UCSD-AML1 (cell line): ENCODE results near the gene NIM1K.
"Not testable (repeated sequence)": the region's sequence is repeated elsewhere in the genome, so short reads cannot be mapped to it uniquely, and the experiment has no call there.

ENCODE experiments used
- DNase-seq: peaks from one replicate; lab custom pipeline; 2025; ENCODE audit not compliant: unreplicated experiment; lab: John Stamatoyannopoulos, UW

Gene NIM1K

DNA sequence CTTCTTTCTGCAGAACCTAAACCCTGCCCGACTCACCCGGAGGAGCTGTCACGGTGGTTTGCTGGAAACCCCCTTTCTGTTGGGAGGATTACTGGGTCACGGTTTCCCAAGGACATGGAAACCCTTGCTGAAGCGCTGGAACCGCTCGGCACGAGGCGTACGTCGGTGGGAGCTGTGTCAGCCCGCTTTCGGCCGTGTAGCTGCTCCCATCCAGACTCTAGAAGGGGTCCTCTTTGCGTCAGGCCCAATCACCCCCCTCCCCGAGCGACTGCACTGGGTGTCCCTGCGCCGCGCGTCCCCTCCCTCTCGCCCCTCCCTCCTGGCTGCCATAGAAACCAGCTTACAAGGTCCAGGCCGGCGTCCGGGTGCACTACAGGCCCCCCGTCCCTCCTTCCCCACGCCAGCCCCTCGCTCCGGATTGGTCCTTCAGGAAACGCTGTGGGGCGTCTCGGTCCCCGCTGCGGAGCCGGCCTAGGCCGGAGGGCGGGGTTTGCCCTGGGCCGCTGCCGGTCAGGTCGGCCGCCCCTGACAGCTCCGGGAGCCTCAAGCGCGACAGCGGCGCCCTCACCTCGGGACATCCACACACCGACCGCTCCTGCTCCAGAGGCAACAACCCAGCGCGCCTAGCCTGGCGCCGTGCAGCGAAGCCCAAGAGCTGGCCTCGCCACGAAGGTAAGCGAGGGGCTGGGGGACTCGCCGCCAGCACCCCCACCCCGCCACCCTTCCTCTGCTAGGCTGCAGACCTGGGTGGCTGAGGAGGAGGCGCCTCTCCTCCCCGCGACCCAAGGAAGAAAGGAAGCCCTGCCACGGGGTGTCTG, at the start of gene NIM1K:
TSS of gene NIM1K (plus strand) at position 486 of the 818 bp plus-strand sequence. CDS start 53,551 bp downstream, outside the sequence.
- DNase-seq, result no peak

DNA sequence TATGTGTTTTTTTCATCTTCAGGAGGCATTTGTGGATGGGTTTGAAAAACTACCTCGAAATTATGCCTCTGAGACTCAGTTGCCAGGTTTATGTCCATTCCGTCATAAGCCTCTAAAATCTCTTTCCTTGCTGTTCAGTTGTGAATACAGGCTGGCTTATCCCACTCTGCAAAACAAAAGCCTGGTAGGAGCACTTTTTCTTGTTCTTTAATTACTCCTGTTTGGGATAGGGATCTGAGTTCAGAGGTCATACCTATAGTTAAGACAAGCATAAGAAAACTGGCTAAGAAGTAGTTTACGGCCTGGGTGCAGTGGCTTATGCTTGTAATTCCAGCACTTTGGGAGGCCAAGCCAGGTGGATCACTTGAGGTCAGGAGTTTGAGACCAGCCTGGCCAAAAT, 47.0 kb upstream of the NIM1K start:
- DNase-seq, result no peak

DNA sequence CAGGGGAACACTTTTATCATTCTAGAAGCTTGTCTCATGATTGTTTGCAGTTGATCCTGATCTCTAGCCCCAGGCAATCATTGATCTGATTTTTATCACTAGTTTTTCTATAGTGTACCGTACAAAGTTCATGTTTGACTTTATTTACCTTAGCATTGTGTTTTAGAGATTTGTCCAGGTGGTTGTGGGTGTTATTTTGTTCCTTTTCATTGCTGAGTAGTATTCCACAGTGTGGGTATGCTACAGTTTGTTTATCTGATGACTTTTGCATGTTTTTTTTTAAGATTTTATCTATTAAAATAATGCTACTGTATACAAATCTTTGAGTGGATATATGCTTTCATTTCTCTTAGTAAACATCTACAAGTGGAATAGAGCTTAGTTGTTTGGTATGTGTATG, 45.1 kb upstream of the NIM1K start:
- no peak for DNase-seq

DNA sequence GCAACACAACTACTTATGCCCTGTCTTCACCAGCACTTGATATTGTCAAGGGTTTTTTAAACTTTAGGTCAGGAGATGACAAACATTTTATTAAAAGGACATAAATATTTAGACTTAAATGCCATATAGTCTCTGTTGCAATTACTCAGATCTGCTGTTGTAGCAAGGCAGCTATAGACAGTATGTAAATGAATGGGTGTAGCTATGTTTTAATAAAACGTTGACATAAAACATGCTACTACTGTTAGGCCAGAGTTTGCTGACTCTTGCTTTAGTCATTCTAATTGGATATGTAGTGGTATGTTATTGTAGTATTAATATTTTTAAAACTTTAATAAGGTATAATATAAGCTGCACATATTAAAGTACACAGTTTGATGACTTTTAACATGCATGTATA, 43.6 kb upstream of the NIM1K start:
- DNase-seq, result no peak

DNA sequence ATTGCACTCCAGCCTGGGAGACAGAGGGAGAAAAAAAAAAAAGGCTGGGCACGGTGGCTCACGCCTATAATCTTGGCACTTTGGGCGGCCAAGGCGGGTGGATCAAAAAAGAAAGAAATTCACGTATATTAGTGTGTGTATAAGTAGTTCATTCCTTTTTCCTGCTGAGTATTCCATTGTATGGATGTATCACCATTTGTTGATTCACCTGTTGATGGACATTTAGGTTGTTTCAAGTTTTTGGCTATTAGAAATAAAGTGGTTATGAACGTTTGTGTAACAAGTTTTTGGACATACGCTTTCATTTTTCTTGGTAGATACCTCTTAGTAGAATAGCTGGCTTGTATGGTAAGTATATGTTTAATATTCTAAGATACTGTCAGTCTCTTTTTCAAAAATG, 42.8 kb upstream of the NIM1K start:
- DNase-seq, result no peak

DNA sequence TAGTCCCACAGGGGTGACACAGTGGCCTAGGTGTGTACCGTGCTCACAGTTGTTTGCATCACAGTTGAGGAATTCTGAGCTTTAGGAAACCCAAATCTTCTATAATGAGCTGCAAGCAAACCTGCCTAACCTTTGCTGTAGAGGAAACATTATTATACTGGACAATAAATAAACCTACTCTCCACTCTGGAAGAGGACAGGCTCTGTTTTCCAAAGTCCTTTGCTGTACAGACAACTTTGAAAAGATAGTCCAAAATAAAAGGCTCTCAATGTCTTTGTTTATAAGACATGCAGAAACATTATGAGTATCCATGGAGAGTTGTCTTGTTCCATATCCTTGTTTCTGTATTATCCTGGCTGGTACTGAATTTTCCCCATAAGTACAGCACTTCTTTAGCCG, 42.0 kb upstream of the NIM1K start:
- DNase-seq, result no peak

DNA sequence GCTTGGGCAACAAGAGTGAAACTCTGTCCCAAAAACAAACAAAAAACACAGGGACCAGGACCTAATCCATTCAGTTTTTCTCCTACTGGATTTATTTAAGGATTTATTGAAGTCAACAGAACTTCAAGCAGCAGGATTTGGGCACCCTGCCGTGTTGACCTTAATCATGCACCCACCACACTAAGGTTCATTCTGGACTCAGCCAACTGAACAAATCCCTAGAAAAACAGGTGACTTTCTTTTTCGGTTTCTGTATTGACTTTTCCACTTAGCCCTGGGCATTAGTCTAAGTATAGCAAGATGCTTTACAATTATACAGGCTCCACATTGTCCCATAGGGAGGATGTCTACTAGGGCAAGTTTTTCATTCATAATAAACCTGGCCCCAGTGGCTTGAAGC, 41.3 kb upstream of the NIM1K start:
- no peak for DNase-seq

DNA sequence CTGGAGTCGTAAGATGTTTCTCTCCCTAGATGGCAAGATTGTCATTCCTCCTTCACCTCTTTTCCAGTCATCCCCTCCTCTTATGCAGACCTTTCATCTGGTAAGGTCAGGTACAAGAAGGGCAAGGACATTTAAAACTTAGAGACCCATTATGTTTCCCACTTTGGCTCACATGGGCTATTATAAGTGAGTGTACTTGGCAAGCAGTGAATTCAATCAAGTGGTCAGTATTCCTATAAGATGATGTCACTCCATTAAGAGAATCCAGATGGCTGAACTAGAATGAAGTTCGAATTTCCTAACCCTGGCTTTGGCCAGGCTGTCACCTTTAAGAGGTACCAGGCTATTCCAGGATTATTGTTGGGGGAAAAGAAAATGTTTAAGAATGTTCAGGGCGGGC, 39.1 kb upstream of the NIM1K start:
- DNase-seq, result no peak

DNA sequence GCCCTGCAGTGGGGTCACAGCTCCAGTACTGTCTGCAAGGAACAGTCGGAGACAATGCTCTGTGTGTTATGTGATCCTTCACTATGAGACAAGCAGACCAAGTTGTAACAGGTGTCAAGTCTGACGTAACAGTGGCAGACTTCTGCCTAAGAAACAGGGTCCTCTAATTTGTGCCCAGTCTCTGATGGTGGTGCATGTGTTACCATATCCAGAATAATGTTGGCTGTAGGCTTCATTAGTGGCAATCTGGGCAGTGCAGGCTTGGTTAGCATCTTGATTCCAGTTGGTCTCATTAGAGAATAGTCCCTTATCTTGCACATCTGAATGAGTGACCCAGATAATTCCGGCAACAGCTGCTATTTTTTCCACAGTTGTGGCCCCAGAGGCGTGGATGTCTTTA, 37.6 kb upstream of the NIM1K start:
- DNase-seq, result no peak

DNA sequence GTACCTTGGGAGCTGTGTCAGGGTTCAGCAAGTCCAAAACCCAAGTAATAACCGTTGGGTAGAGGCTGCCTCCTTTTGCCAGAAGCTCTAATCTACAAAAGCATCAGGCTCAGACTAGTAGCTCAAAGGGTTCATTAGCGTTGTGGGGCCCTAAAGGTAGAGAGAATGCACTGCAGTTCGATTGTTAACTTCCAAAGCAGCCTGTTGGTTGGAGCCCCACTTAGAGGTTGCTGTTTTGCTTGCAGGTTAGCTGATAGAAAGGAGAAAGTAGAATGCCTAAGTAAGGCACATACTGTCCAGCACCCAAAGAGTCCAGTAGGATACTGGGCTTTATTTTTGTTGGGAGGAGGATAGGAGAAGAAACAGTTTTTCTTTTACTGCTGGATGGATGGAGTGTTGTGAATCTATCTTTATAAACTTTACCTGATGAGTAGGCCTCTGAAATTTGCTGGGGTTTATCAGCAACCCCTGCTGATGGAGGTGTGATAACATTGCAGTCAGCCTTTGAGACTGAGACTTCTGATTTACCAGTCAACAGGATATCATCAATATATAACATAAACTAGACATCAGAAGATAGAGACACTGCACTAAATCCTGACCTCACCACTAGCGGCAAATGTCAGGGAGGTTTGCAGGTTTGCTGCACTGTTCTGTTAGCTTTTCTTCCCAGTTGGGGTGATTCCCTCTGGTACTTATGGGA, 36.5 kb upstream of the NIM1K start:
- no peak for DNase-seq

DNA sequence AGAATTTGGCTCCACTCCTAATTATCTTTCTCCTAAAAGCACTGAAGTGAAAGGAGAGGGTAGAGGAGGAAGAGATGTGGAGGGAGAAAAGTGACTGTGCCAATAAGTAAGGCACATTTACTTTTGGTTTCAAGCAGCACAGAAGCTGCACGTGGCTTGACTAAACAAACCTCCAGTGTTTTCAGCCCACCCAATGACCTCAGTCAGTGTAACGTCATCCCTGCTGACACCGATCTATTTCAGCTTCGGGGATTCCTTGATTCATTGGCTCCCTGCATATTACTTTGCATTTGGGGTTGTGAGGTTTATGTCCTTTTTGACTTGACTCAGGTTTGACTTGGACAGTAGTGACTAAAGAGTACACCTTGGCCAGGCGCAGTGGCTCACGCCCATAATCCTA, 35.6 kb upstream of the NIM1K start:
- DNase-seq, result no peak

DNA sequence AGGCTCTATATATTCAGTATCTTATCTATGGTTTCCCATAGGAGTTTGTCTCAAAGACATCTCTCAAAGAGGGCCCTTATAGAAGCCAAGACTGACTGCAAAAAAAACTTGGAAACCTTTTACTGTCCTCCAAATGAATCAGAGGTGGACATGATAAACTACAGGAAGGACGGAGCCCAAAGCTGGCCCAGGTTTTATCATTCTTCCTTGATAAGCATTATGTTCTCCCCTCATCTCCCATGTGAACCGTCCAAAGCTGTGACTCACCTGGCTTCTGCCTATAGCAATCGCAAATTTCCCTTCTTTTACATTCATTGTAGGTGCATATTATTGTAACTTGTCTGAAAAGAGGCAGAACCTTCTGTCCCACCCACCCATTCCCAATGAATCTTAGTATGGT, 35.0 kb upstream of the NIM1K start:
- DNase-seq, result no peak

DNA sequence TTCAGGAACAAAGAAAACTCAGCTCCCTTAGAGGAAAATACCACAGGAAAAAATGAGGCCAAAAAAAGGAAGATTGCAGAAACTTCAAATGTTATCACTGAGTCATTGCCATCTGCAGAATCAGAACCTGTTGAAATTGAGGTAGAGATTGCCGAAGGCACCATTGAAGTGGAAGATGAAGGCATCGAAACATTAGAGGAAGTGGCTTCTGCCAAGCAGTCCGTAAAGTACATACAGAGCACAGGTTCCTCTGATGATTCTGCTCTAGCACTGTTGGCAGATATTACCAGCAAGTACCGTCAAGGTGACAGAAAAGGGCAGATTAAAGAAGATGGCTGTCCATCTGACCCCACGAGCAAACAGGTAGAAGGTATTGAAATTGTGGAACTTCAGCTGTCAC, 30.8 kb upstream of the NIM1K start:
- DNase-seq, result no peak

DNA sequence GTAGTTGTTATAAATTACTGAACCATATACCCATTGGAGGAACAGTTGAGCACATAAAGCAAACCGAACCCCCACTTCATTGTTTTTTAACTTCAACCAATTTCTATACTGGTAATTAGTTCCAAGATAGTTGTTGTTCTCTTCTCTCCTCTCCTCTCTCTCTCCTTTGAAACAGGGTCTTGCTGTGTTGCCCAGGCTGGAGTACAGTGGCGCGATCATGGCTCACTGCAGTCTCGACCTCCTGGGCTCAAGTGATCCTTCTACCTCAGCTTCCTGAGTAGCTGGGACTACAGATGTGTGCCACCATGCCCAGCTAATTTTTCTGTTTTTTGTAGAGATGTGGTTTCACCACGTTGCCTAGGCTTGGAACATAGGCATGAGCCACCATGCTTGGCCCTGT, 27.2 kb upstream of the NIM1K start:
- not testable (repeated sequence) for DNase-seq

DNA sequence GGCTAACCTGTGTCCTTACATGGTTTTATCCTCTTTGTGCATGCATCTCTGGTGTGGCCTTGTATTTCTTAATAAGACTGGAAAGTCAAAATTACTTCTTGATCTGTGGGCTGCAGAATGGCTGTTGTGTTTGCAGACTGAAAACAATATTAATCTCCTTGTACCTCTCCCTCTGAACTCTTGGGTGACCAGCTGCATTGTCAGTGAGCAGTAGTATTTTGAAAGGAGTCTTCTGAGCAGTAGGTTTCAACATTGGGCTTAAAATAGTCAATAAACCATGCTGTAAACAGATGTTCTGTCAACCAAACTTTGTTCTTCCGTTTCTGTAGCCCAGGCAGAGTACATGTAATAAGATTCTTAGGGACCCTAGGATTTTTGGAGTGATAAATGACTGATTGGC, 26.7 kb upstream of the NIM1K start:
- no peak for DNase-seq

DNA sequence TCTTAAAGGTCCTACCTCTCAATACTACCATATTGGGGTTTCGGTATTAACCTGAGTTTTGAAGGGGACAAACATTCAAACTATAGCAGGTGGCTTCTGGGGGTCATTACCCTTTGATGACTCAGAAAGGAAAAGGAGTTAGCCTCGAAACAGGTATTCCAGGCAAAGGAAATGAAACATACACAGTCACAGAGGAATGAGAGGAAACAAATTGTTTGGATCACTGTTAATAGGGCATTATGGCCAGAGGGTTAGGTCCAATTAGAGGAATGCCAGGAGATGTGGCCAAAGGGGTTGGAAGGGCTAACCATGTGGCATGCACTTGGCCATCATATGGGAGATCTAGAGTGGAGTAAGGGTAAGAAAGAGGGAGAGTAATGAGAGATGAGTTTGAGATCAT, 23.9 kb upstream of the NIM1K start:
- DNase-seq, result no peak

DNA sequence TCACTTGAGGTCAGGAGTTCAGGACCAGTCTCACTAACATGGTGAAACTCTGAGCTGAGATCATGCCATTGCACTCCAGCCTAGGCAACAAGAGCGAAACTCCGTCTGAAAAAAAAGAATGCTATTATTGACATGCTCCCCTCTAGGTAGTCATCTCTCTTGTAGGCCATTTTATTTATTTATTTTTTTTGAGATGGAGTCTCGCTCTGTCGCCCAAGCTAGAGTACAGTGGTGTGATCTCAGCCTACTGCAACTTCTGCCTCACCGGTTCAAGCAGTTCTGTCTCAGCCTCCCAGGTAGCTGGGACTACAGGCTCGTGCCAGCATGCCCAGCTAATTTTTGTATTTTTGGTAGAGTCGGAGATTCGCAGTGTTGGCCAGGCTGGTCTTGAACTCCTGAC, 20.6 kb upstream of the NIM1K start:
- DNase-seq, result no peak

DNA sequence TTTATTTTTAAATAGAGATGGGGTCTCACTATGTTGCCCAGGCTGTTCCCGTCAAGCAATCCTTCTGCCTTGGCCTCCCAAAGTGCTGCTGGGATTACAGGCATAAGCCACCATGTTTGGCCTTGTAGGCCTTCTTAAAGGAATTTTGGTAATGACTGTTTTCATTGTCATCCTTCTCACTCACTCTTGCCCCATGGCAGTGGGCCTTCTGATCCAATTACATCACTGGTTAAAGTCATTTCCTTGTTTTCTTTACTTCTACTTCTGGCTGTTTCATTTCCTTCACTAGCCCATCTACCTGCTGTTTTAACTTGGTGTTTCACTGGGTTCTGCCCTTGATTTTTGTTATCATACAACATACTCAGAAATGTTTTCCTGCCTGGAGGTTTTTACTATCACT, 20.1 kb upstream of the NIM1K start:
- no peak for DNase-seq

DNA sequence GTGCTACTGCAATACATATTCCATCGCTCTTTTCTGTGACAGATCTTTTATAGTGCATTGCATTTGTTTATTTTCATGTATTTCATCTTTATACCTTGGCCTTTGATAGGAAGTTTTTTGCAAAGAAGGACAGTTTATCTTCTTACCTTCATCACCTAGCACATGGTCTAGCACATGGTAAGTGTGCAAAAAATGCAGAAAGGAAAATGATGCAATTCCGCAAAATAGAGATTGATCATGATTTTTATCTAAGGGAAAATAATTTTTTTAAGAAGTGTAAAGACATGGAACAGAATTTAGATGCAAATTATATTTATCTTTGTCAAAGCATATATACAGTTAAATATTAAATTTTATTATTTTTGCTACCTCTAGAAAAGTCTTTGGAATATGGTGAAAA, 19.2 kb upstream of the NIM1K start:
- no peak for DNase-seq

DNA sequence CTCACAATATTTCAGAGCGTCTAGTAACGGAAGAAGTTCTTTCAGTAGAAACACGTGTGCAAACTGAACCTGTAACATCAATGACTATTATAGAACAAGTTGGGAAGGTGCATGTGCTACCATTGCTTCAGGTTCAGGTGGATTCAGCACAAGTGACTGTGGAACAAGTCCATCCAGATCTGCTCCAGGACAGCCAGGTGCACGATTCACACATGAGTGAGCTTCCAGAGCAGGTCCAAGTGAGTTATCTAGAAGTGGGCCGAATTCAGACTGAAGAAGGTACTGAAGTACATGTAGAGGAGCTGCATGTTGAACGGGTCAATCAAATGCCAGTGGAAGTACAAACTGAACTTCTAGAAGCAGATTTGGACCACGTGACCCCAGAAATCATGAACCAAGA, 17.4 kb upstream of the NIM1K start:
- DNase-seq, result no peak

DNA sequence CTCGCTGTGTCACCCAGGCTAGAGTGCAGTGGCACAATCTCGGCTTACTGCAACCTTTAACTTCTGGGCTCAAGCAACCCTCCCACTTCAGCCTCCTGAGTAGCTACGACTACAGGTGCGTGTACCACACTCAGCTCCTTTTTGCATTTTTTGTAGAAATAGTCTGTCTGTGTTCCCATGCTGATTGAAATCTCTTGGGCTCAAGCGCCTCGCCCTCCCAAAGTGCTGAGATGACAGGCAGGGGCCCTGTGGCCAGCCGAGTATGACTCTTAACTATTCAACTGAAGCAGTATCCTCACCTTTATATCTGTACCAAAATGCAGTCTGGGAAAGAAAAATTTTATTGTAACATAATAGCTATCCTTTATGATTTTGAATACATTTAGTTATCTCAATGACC, 12.2 kb upstream of the NIM1K start:
- DNase-seq, result no peak

DNA sequence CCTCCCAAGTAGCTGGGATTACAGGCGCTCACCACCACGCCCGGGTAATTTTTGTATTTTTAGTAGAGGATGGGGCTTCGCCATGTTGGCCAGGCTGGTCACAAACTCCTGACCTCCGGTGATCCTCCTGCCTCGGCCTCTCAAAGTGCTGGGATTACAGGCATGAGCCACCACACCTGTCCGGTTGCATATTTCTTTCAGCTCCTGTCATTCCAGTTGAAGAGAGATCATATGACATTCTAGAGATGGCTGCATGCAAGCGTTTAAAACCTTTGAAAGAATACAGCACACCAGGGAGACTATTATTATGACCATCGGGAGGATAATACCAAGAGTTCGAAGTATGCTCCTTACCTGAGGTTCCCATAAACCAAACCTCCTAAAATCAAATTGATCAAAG, 9.6 kb upstream of the NIM1K start:
- no peak for DNase-seq

DNA sequence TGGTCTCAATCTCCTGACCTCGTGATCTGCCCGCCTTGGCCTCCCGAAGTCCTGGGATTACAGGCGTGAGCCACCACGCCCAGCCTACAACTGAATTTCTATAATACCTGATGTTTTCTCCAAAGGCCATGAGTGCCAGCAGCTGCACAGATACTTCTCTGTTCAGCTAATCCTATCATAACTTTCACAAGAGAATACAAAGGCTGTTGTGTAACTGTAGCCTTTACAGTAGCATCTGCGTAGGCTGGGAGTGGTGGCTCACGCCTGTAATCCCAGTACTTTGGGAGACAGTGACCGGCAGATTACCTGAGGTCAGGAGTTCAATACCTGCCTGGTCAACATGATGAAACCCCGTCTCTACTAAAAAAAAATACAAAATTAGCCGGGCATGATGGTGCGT, 8.9 kb upstream of the NIM1K start:
- not testable (repeated sequence) for DNase-seq
